Measurements from ENCODE around the gene SP5.
"Not testable (repeated sequence)": the region's sequence is repeated elsewhere in the genome, so short reads cannot be mapped to it uniquely, and the experiment has no call there.

SP5 gene

DNA sequence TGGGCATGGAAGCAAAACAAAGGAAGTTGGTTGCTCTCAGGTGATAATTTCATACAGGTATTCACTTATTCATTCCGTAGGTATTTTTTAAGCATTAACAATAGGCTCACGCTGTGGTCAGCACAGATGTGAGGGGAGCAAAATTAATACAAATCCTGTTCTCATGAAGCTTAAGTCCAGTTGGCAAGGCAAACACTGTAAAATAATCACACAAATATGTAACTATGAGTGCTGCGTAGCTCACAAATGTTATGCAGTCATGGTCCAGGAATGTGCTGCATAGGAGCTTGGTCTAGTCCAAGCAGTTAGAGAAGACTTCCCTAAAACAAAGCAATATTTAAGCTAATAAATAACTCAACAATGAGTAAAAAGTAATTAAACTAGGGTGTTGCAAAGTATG lies 23.9 kb downstream of the SP5 start:
- no peak for DNase-seq (ENCODE audit: low spot score)

DNA sequence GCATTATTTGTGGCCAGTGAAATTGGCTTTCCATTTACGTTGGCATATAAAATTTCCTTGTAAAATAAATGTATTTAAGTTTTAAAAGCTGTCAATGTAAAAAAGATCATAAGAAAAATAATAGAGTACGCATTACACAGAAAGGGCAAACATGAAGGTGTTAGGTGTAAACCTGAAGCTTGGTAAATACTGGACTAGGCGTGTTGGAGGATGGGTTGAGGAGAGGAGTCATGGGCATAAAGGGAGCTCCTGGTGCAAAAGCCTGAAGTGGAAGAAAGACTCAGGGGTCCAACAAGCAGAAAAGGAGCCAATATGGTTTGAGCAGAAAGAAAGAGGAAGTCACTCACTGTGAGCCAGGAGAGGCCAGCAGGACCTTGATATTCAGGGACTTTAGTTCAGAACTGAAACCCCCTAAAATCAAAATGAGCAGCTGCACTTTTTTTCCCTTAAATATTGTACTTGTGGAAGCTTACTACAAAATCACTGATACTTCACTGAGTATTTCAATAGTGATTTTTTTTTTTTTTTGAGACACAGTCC lies 24.4 kb downstream of the SP5 start:
- no peak for DNase-seq (ENCODE audit: low spot score)

DNA sequence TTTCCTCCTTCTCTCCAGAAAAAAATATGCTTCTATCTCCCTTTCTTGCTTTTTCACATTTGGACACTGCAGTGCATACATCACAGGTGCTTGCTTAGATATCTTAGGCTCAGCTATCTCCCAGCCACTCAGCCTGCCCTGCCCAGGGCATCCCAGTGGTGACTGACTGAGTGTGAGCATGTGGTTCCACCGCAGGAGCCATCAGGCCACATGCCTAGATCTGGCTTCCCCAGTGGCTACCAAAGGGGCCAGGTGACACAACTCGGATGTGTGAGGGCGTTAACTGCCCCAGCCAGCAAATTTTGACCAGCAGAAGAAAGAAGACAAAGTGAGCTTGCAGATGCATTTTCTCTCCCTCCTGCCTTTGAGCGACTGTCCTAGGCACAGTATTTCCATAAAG lies 25.5 kb downstream of the SP5 start:
- no peak for DNase-seq (ENCODE audit: low spot score)

DNA sequence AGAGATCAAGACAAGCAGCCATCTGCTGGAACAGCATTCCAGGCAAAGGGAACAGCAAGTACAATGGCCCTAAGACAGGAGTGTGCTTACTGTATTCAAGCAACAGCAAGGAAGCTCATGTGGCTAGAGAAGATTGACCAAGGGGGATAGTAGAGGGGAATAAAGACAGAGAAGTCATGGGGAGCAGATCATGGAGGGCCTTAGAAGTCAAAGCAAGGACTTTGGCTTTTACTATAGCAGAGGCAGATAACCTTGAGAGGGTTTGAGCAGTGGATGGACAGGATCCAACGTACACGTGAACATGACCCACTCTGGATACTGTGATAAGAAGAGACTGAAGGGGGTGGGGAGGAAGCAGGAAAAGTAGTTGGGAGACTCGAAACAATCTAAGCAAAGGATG lies 26.9 kb downstream of the SP5 start:
- DNase-seq (ENCODE audit: low spot score) = no peak

DNA sequence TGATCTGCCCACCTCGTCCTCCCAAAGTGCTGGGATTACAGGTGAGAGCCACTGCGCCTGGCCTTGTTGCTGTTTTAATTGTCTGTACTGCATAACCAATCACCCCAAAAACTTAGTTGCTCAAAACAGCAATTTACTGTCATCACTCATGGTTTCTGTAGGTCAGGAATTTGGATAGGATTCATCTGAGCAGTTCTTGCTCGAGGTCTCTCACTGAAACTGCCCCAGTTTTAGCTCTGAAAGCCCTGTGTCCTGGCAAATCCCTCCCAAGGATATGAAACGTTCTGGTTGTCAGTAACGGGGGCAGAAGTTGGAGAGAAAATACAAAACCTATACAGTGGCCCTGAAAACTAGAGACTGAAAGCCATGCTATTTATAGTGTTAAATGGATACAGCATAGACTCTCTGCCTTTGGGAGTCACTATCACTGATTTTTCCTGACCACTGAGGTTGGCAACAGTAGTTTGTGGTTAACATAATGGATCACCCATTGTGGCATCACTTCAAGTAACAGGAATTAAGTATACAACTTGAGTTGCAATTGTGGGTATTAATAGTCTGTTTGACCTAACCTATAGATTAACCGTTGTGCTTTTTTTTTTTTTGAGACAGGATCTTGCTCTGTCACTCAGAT lies 27.9 kb downstream of the SP5 start:
- no peak for DNase-seq (ENCODE audit: low spot score)

DNA sequence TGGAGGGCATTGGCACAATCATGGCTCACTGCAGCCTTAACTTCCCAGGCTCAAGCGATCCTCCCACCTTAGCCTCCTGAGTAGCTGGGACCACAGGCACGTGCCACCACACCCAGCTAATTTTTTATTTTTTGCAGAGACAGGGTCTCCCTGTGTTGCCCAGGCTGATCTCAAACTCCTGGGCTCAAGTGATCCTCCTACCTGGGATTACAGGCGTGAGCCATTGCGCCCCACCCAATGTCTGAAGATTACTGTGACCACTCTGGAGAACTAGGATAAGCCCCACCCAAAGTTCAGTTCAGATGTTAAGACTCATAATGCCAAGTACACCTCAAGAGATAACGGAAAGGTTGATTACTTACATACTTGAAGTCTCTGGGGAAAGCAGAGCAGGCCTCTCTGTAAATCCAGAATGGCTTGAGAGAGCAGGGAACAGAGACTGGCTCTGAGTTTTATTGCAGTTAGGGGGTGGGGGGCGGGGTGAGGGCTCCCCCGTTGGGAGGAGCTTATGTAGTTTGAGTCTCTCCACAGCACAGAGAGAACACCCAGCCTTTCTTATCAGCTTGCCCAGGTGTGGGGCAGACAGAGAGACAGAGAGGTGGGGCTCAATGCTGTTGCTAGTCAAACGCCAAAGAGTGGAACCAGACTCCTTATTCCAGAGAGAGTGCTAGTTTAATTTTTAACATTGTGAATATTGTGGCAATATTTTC lies 28.5 kb downstream of the SP5 start:
- no peak for DNase-seq (ENCODE audit: low spot score)

DNA sequence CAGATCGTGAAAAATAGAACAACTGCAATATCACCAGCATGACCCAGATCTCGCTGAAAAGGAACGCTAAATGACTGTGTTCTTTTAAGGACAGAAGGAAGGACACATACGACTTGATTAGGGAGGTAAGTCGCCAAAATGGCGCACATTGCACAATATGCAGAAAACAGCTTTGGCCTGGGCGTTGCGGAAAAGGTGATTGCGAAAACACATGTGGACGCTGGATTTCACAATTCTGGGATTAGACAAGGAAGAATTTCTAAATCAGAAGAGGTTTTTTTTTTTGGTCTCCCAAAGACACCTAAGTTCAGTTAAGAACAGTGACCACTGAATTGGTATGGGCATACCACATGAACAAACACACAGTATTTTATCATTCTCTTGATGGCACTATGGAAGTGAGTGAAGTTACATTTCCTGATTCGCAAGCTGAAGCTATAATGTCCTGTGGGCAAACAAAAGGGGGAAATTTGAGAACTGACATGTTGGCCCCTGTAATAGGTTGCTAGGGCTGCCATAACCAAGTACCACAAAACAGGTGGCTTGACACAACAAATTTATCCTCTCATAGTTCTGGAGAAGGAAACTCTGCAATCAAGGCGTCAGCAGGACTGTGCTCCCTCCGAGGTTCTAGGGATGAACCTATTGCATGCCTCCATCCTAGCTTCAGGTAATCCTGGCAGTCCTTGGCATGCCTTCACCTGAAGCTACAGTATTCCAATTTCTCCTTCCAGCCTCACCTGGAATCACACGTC lies 29.3 kb downstream of the SP5 start:
- no peak for DNase-seq (ENCODE audit: low spot score)

DNA sequence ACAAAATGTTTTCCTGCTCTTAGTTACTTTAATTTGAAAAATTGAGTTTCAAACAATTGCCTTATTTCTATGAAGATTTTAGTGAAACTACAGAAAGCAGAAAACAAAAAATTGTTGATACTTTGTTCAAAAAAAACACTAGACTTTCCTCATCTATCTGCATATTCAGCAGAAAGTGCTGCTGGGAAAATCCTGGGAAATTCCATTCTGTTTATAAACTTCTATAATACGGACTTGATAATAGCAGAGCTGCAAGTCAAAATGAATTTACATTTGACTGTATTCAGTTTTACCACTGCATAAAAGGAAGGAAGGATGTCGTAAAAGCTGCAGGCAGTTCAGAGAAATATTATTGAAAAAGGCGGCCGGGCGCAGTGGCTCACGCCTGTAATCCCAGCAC lies 30.2 kb downstream of the SP5 start:
- no peak for DNase-seq (ENCODE audit: low spot score)

DNA sequence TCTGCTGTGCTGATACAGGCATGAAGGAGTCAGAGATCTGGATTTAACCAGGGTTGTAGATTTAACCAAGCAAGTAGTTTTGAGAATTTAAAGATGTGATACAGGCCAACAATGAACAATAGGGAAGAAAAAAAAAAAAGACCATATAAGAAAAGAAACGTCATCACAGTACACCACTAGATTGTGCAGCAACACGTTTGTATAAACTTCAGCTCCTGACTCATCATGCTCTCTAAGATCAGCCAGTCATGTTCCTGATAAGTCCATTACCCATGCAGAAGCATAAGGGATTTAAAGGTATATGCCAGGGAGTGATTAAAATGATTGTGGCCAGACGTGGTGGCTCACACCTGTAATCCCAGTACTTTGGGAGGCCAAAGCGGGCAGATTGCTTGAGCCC lies 32.8 kb downstream of the SP5 start:
- DNase-seq (ENCODE audit: low spot score) = no peak

DNA sequence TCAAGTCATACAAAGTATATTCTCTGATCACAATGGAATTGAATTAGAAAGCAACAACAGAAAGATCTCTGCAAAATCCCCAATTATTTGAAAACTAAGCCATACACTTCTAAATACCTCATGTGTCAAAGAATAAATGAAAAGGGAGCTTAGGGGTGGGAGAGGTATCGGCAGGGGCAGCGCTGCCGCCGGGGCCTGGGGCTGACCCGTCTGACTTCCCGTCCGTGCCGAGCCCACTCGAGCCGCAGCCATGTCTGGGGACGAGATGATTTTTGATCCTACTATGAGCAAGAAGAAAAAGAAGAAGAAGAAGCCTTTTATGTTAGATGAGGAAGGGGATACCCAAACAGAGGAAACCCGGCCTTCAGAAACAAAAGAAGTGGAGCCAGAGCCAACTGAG lies 36.4 kb downstream of the SP5 start:
- not testable (repeated sequence) for DNase-seq (ENCODE audit: low spot score)

DNA sequence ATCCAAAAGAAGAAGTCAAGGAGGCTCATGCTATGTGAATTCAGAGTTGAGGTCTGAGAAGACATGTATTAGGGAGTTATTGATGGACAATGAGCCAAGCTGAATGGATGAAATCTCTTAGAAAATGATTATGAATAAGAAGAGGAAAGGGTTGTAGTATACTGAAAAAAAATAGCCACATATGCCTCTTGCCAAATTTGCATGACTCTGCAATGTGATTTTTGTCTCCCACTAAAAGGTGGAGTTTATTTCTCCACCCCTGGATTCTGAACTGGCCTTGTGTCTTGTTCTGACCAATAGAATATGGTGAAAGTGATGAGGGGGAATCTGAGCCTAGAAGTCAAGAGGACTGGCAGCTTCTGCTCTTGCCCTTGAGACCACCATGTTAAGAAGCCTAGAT lies 46.4 kb downstream of the SP5 start:
- DNase-seq (ENCODE audit: low spot score) = no peak

DNA sequence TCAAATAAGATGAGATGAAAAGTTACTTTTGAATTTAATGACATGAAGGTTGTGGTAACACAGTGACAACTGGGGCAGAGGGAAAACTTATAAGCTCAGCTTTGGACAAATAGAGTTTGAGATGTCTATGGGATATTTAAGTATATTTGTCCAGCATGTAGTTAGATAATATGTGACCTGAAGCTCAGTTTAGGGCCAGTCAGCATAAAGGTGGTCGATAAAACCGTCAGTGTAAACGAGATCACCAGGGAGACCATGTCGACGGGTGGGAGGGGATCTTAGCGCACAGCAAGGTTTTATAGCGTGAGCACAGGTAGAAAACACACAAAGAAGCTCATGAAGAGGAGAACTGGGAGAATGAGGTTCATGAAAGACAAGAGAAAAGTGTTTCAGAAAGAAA lies 47.6 kb downstream of the SP5 start:
- DNase-seq (ENCODE audit: low spot score) = no peak

DNA sequence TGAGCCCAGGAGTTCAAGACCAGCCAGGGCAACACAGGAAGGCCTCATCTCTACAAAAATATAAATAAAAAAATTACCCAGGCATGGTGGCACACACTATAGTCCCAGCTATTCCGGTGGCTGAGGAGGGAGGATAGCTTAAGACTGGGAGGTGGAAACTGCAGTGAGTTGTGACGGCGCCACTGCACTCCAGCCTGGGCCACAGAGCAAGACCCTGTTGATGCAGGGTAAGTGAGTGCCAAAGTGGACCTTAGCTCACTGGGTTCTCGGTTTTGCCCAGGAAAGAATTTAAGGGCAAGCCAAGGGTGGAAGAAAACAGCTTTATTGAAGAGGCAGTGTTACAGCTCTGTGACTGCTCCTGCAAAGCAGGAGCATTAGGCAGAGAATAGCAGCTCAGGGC lies 48.1 kb downstream of the SP5 start:
- no peak for DNase-seq (ENCODE audit: low spot score)

DNA sequence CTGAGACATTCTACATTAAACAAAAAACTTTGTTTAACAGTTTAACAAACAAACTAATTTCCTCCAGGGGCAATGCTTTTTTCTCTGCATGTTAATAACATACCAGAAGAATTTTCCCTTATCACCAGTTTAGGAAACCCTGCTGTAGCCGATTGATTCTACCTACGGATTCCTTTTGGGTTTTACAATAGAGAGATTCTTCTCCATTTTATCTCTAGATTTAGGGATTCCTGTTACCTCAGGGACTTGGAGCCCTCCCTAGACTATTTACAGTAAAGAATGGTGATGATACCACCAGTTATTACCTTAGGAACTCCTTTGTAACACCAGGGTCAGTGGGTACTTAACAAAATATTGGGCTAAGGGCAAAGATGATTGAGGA lies 49.7 kb downstream of the SP5 start:
- no peak for DNase-seq (ENCODE audit: low spot score)

DNA sequence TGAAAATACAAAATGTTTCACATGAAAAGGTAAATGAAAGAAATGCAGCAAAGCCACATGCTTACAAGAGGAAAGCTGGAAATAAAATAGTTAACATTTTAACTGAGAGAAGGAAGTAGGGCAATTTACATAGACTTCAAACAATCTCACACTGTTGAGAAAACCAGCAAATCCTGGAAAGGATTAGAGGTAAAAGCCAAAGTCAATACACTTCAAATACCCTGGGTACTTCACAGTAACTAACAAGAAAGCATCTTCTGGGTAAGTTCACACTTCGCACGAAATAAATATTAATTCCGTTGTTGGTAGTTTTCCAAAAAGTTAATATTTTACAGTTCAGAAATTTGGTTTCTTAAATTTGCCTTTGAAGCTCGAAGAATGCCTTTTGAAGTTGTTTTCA lies 51.6 kb downstream of the SP5 start:
- no peak for DNase-seq (ENCODE audit: low spot score)

Measured in cerebellar cortex (tissue), 1 donor.